Astrocyte of the spinal cord (primary cell): ENCODE measurements around the gene VRK1.

Experiments
- DNase-seq: peaks from one replicate; pipeline ENCODE4 v3.0.0; 2011; ENCODE audit warnings: low read depth, low spot score
- H3K4me3 ChIP-seq: 2 replicates; pipeline ENCODE4 v1.5.1; 2011; ENCODE audit warnings: low read depth, mild to moderate bottlenecking, low read length, moderate library complexity
- CTCF ChIP-seq: IDR thresholded peaks from 2 replicates; pipeline ENCODE4 v1.5.1; 2012; ENCODE audit warnings: low read depth, mild to moderate bottlenecking, low read length, inconsistent platforms
- in situ Hi-C: cut with HindIII; loops from 2 replicates; pipeline ENCODE4 v1.10.0; 2017; ENCODE audit warnings: low sequenced_read_pairs

Gene VRK1

DNA sequence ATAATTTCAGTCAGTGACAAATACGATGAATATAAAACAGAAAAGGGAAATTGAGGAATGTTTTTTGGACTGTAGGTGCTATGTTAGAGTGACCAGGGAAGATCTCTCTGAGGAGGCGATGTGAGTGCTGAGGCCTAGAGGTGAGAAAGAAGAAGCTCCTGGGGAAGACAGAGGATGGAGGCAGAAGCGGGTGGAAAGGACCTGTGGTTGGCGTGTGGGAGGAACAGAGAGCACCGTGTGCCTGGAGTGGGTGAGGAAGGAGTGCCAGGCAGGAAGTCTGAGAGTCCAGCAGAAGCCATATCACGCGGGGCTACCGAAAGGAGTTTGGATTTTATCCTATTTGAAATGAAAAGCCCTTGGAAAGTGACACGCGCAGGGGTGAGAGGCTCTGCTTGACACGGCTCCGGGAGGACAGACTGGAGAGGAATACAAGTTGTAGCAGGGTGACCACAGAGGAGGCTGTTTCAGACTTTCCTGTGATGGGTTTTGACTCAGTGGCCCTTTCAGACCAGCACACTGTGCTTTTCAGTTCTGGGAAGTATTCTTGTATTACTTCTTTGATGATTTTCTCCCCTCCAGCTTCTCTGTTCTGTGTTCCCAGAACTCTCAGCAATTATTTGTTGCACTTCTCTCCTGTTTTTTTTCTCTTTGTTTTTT lies 96.9 kb downstream of the VRK1 start:
- TF ChIP-seq CTCF = no peak
- no peak for DNase-seq
- in situ Hi-C loops = no loop called here
- H3K4me3 ChIP-seq = no peak overlapping the region

GRCh38 chr14:96894966-96895365 lies 97.8 kb downstream of the VRK1 start:
- no peak for TF ChIP-seq CTCF
- in situ Hi-C loops = no loop called here
- peak; percentile 22 for DNase-seq
- H3K4me3 ChIP-seq = no peak overlapping the region

DNA sequence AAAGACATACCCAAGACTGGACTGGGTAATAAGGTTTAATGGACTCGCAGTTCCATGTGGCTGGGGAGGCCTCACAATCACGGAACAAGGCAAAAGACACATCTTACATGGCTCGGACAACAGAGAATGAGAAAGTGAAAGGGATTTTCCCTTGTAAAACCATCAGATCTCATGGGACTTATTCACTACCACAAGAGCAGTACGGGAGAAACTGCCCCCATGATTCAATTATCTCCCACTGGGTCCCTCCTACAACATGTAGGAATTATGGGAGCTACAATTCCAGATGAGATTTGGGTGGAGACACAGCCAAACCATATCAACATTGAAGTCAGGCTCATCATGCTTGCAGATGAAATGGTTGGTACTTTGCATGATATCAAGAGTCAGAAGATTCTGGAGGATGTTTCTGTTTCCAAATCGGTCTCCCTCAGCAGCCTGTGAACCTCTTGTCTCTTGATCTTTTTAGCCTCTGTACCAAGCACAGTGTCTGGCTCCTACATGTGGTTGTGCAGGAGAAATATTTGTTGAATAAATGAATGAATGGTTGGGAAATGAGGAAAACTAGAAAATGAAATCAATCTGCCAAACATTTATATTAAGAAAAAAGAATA lies 98.6 kb downstream of the VRK1 start:
- TF ChIP-seq CTCF = no peak
- H3K4me3 ChIP-seq = no peak overlapping the region
- in situ Hi-C loops = no loop called here
- no peak for DNase-seq

GRCh38 chr14:96897184-96897583 lies 100.0 kb downstream of the VRK1 start:
- H3K4me3 ChIP-seq = no peak overlapping the region
- in situ Hi-C loops = no loop called here
- DNase-seq = no peak
- TF ChIP-seq CTCF = no peak

- TF ChIP-seq CTCF = no peak
- DNase-seq = no peak
- in situ Hi-C loops = no loop called here
- H3K4me3 ChIP-seq = no peak overlapping the region
These were observed 104.0 kb downstream of the VRK1 start for GRCh38 chr14:96901227-96901626.

GRCh38 chr14:96902004-96902403 lies 104.8 kb downstream of the VRK1 start:
- H3K4me3 ChIP-seq = no peak overlapping the region
- in situ Hi-C loops = no loop called here
- no peak for TF ChIP-seq CTCF
- no peak for DNase-seq
